Subcutaneous adipose tissue (tissue), 4 donors: ENCODE measurements around the gene L3MBTL3. TPM values are rescaled to one million over a fixed set of nuclear protein-coding genes. Genes with fewer than 3 reads are reported as not detected.

Experiments used
- total RNA-seq, 4 donors: library from RNA; depleted of rRNA; stranded (reverse); fragments of >200 nt; gene quantifications; one replicate each; pipeline ENCODE4 v1.1.0, GENCODE V29; 2016
- TF ChIP-seq, protein P1 (sequence below): fragments of 450-650 bp; IDR thresholded peaks from one replicate; pipeline ENCODE4 v1.5.1; 2016; ENCODE audit warnings: low read depth, mild to moderate bottlenecking, control low read depth, antibody characterized with exemption, moderate library complexity

L3MBTL3 gene
- 1 to 10 TPM; 5.8 to 9.3 (median 6.7) TPM for total RNA-seq

DNA sequence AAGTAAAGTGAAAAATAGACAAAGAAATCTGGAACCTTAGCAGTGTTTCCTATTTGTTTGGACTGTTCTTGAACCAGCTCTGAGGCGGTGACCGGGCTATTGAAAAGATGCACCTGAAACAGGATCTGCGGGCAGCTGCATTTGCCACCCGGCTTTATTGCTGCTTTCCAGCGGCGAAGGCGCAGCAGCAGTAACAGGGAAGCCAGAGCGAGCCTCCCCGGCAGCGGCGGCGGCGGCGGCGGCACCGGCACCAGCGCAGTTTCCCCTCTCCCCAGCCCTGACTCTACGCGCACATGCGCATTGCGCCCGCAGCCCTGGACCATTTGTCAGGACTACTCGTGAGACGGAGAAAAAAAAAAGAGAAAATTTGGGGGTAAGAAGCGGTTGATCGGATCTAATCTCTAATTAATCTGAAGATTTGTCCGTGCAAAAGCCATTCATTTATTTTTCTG, at the start of gene L3MBTL3:
TSS of gene L3MBTL3 (plus strand) at position 290 of the 452 bp plus-strand sequence. CDS start 24,119 bp downstream, outside the sequence.
- TF ChIP-seq, protein P1, sequence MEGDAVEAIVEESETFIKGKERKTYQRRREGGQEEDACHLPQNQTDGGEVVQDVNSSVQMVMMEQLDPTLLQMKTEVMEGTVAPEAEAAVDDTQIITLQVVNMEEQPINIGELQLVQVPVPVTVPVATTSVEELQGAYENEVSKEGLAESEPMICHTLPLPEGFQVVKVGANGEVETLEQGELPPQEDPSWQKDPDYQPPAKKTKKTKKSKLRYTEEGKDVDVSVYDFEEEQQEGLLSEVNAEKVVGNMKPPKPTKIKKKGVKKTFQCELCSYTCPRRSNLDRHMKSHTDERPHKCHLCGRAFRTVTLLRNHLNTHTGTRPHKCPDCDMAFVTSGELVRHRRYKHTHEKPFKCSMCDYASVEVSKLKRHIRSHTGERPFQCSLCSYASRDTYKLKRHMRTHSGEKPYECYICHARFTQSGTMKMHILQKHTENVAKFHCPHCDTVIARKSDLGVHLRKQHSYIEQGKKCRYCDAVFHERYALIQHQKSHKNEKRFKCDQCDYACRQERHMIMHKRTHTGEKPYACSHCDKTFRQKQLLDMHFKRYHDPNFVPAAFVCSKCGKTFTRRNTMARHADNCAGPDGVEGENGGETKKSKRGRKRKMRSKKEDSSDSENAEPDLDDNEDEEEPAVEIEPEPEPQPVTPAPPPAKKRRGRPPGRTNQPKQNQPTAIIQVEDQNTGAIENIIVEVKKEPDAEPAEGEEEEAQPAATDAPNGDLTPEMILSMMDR = no peak

DNA sequence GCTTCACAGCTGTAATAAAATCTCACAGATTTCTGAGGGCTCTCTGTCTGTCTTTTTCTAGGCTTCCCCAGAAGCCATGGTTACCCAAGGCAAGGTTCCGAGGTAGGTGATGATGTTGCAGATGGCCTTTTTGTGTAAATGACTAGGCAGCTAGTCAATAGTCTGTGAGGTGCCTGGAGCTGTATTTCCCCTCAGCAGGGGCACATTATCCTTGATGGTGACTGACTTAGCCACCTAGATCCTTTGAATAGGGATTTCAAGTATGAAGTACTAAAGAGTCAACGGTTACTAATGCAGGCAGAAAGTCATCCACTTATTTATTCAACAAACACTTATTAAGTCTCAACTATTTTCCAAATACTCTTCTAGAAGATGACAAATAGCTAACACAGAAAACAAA, 49.3 kb upstream of the L3MBTL3 start:
- TF ChIP-seq, protein P1 = no peak

DNA sequence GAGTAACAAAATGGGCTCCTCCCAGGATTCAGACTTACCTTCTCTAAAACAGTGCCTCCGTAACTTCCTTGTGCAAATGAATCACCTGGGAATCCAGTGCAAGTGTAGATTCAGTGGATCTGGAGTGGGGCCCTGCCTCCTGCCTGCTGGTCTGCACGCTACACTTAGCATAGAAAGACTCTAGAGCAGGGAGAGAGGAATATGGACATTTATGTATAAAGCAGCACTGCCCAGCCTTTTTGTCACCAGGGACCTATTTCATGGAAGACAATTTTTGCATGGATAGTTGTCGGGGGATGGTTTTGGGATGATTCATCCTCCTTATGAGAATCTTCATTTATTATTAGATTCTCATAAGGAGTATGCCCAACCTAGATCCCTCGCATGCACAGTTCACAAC, 42.3 kb upstream of the L3MBTL3 start:
- TF ChIP-seq, protein P1 = no peak

DNA sequence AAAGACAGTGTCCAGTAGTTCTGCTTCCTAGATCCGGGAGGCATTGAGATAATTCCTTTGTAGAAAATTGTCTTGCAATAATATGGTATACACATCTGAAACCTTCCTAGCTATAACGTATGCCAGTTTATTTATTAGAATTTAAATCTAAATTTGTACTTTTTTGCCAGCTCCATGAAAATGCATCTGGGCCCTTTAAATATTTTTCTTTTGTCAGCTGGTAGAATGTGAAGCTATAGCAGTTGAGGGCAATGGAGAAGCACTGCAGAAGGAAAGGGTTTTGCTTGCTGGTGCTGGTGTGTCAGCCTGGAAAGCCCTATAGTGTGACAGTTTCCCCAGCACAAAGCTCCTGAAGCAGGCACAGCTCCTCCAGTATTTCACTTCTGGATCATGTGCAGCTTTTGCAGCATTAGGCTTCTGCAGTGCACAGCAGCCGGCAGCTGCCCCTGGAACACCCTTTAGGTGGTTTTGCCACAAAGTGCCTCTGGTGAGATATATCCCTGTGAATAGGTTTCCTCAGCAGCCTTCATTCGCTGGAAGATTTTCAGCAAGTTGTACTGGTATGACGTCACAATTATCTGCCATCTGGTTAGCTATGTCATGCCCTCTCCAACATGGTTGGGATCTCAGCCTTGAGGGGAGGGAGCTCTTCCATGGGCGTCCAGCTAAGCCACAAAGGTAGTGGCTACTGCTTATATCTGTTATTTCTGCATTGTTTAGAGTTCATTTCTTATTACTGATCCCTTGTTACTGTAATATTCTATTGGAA, 40.0 kb upstream of the L3MBTL3 start:
- TF ChIP-seq, protein P1 = no peak

DNA sequence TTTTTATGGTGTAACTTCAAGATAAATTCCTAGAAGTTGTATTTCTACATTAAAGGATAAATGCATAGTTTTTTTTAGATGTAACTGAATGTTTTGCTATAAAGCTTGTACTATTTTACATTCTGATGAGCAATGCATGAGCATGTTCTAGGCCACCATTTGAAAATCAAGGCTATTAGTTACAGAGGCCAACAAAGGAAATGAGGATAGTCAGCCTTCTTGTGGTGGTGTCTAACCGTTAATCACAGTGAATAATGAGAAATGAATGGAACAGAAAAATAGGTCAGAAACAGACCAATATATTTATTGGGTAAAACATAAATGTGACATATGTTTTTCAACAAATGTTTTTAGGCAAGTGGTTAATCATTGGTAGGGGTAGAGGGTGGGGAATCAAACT, 37.6 kb upstream of the L3MBTL3 start:
- TF ChIP-seq, protein P1 = no peak

DNA sequence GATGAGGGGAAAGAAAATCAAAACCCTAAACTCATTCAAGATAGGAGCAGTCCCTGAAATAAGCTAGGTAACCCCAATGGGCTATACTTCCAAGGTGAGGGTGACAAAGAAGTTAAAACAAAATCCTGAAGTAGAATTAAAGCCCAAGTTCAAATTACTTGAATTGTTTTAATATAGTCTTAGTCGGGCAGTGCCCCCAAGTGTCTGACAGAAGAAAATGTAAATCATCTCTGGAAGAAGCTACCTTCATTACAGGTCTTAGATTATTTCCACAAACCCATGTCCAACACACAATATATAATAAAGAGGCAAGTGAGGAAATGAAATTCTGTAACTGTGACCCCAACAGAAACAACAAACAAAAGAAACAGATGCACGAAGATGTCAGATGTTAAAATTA, 36.8 kb upstream of the L3MBTL3 start:
- TF ChIP-seq, protein P1 = no peak

DNA sequence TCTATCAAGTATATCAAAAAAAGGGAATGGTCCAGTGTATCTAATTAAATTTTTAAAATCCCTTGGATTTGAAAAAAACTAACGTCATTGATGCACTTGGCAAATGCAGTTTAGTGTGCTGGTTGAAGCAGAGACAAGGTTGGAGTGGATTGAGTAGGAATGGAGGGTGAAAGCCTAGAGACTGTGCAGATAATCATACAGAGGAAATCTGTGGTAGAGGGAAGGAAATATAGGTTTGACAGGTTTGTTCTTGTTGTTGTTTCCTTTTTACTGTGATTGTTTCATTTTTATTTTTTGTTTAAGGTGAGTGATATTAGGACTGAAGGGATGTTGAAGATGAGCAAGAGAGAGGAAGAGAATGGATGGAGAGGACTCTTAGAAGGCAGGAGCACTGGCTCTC, 29.0 kb upstream of the L3MBTL3 start:
- TF ChIP-seq, protein P1 = no peak
